HepG2 (cell line): ENCODE data around the gene ANKZF1. TPM values are rescaled to one million over a fixed set of nuclear protein-coding genes. Genes with fewer than 3 reads are reported as not detected.

Experiments used
- BATF2 ChIP-seq: sonication (generic); formaldehyde crosslinking; IDR thresholded peaks from 2 replicates; pipeline ENCODE4 v1.8.0; 2022; ENCODE audit warnings: mild to moderate bottlenecking, missing genetic modification reagents, moderate library complexity
- KIAA2018 ChIP-seq: sonication (generic); formaldehyde crosslinking; IDR thresholded peaks from 2 replicates; pipeline ENCODE4 v1.5.0; 2020; ENCODE audit warnings: mild to moderate bottlenecking, missing genetic modification reagents, borderline replicate concordance
- MED13 ChIP-seq: sonication (generic); formaldehyde crosslinking; IDR thresholded peaks from 2 replicates; pipeline ENCODE4 v1.5.0; 2020; ENCODE audit warnings: missing genetic modification reagents
- MXI1 ChIP-seq: IDR thresholded peaks from 3 replicates; pipeline ENCODE4 v1.6.1; 2012; ENCODE audit warnings: low read depth, low read length, inconsistent platforms, borderline replicate concordance
- NCOA2 ChIP-seq: sonication (generic); formaldehyde crosslinking; IDR thresholded peaks from 2 replicates; pipeline ENCODE4 v1.8.0; 2022; ENCODE audit warnings: inconsistent platforms
- RFXAP ChIP-seq: sonication (generic); formaldehyde crosslinking; IDR thresholded peaks from 2 replicates; pipeline ENCODE4 v1.4.0; 2020; ENCODE audit warnings: missing genetic modification reagents, borderline replicate concordance
- SOX13 ChIP-seq, 3 experiments: fragments of 450-650 bp in 1 of 3; sonication (generic) in 1 of 3; formaldehyde crosslinking in 1 of 3; IDR thresholded peaks in 2 of 3; conservative IDR thresholded peaks in 1 of 3; 2 replicates each; pipeline versions ENCODE4 v1.5.0 to v1.6.1; 2016 to 2020; ENCODE audit warnings: antibody characterized with exemption in 1 of 3, mild to moderate bottlenecking in 1 of 3, missing compliant biosample characterization in 1 of 3, missing genetic modification reagents in 1 of 3, moderate library complexity in 1 of 3
- ZBTB10 ChIP-seq: sonication (generic); formaldehyde crosslinking; IDR thresholded peaks from 2 replicates; pipeline ENCODE4 v1.4.0; 2020; ENCODE audit warnings: missing genetic modification reagents, borderline replicate concordance
- ZBTB39 ChIP-seq: sonication (generic); formaldehyde crosslinking; IDR thresholded peaks from 2 replicates; pipeline ENCODE4 v1.5.0; 2020; ENCODE audit warnings: missing genetic modification reagents
- polyA plus RNA-seq, 8 experiments: library from polyadenylated mRNA; depleted of rRNA in 3 of 8; stranded (reverse) in 7 of 8; unstranded in 1 of 8; fragments of >200 nt; fragmentation: Illumina TruSeq in 4 of 8; extraction: Trizol in 4 of 8; gene quantifications; 2 replicates each; pipeline versions ENCODE4 v1.2.1 to v1.2.3, GENCODE V29; 2011 to 2016; ENCODE audit warnings: low read depth in 4 of 8, missing spikeins in 1 of 8, mixed read lengths in 1 of 8; ENCODE audit not compliant: insufficient read depth in 1 of 8
- total RNA-seq, 5 experiments: library from RNA; depleted of rRNA; stranded (reverse); fragments of >200 nt; fragmentation: Illumina TruSeq; extraction: Trizol; gene quantifications; 2 replicates each; pipeline ENCODE4 v1.2.3, GENCODE V29; 2016; ENCODE audit warnings: low read depth in 1 of 5

The ANKZF1 gene
- total and polyA plus RNA-seq, 2 of the 13 experiments (the other 11 are each of a cell fraction or from before 2014, with no cell fraction given), result 25.3 to 128 TPM

GRCh38 chr2:219207884-219208740, 21.5 kb upstream of the ANKZF1 start (continued):
- 0 out of 2 replicates have a peak, but pooled peaks have one; percentile 57 for TF ChIP-seq ZBTB10
- TF ChIP-seq ZBTB39 (CRISPR knock-in tag), result peak; percentile 46; the same call in 1 of the 2 replicates
- no peak for TF ChIP-seq KIAA2018
- peak; percentile 52; the same call in 1 of the 3 replicates for TF ChIP-seq MXI1
- no peak for TF ChIP-seq BATF2 (CRISPR knock-in tag)
- TF ChIP-seq SOX13 (IDR thresholded peaks at IDR 0.05), result 0 out of 2 replicates have a peak, but pooled peaks have one; percentile 3
- peak in 1 of 2 experiments; percentile 77; a peak in 2 of 4 replicates for TF ChIP-seq SOX13 (CRISPR knock-in tag; conservative IDR thresholded peaks at IDR 0.05 in 1 of 2, IDR thresholded peaks at IDR 0.05 in 1 of 2)
- peak; percentile 73; the same call in 1 of the 2 replicates for TF ChIP-seq RFXAP (CRISPR knock-in tag)
- TF ChIP-seq MED13 (CRISPR knock-in tag), result 0 out of 2 replicates have a peak, but pooled peaks have one; percentile 29
- TF ChIP-seq NCOA2 (CRISPR knock-in tag), result peak; percentile 75
